HG03196 (cell line): ENCODE data around the gene FAM110A.
"Not testable (repeated sequence)": the region's sequence is repeated elsewhere in the genome, so short reads cannot be mapped to it uniquely, and the experiment has no call there.

Source experiments
- ATAC-seq: cut with Tn5 transposase; IDR thresholded peaks from one replicate; pipeline ENCODE4 v1.9.1; 2021; ENCODE audit not compliant: unreplicated experiment

The FAM110A gene

GRCh38 chr20:892371-892770 lies 58.9 kb downstream of the FAM110A start:
- not testable (repeated sequence) for ATAC-seq
